Endothelial cell (in vitro differentiated cells): ENCODE results near the gene C14orf119. TPM values are rescaled to one million over a fixed set of nuclear protein-coding genes. Genes with fewer than 3 reads are reported as not detected.
A peak's percentile ranks its signal among the peaks of the same experiment; 100 is the strongest.

ENCODE experiments used
- DNase-seq: peaks from one replicate; pipeline ENCODE4 v3.0.0; 2021; ENCODE audit warnings: low spot score
- H3K27ac Mint-ChIP-seq: one replicate; pipeline ENCODE4 v1.8.0; 2021; ENCODE audit warnings: mixed read lengths, inconsistent platforms; ENCODE audit not compliant: unreplicated experiment
- H3K27me3 Mint-ChIP-seq: one replicate; pipeline ENCODE4 v1.8.0; 2021; ENCODE audit warnings: mild to moderate bottlenecking, moderate library complexity, mixed read lengths, inconsistent platforms; ENCODE audit not compliant: unreplicated experiment
- H3K36me3 Mint-ChIP-seq: one replicate; pipeline ENCODE4 v1.8.0; 2021; ENCODE audit warnings: mild to moderate bottlenecking, low read depth, mixed read lengths, inconsistent platforms; ENCODE audit not compliant: unreplicated experiment
- H3K4me1 Mint-ChIP-seq: one replicate; pipeline ENCODE4 v1.8.0; 2021; ENCODE audit warnings: mild to moderate bottlenecking, mixed read lengths, inconsistent platforms; ENCODE audit not compliant: unreplicated experiment
- H3K4me3 Mint-ChIP-seq: one replicate; pipeline ENCODE4 v1.8.0; 2021; ENCODE audit warnings: mild to moderate bottlenecking, mixed read lengths, inconsistent platforms; ENCODE audit not compliant: unreplicated experiment
- H3K9me3 Mint-ChIP-seq: one replicate; pipeline ENCODE4 v1.8.0; 2021; ENCODE audit warnings: mixed read lengths, inconsistent platforms; ENCODE audit not compliant: unreplicated experiment
- total RNA-seq: library from RNA; stranded (reverse); fragmentation: NEBNext Ultra II Directional; extraction: Animal tissue kit (Norgen Biotek cat#: 25700); gene quantifications from one replicate; pipeline ENCODE4 v1.2.1, GENCODE V29; 2021; ENCODE audit not compliant: unreplicated experiment
- TF ChIP-seq, protein P1 (sequence below): fragments of 200-600 bp; sonication (generic); IDR thresholded peaks from one replicate; pipeline ENCODE4 v1.5.0; 2021; ENCODE audit warnings: antibody characterized with exemption; ENCODE audit not compliant: unreplicated experiment

The C14orf119 gene
- total RNA-seq, 1 donor from 2014 or later = 55.2 TPM

DNA sequence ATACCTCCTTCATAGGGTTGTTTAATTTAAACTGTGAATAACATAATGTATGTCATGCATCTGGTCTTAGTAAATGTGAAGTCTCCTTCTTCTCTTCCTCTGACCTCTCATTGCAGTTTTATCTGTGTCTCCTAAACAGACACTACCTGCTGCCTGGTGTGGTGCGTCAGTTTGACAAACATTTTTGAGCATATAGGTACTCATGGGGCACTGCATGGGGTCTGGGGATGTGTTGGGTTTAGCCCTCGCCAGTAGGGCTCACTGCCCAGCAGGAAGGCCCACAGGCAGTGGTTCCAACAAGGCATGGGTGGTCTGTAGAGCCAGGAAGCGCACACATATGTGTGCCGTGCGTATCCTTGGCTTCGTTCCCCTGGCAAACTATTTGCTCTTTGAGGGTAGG is 26.8 kb downstream of the C14orf119 start:
- H3K36me3 Mint-ChIP-seq = peaks cover 14% of the 10 kb centered on the region
- H3K4me1 Mint-ChIP-seq = peaks cover 50% of the 10 kb centered on the region
- TF ChIP-seq, protein P1, sequence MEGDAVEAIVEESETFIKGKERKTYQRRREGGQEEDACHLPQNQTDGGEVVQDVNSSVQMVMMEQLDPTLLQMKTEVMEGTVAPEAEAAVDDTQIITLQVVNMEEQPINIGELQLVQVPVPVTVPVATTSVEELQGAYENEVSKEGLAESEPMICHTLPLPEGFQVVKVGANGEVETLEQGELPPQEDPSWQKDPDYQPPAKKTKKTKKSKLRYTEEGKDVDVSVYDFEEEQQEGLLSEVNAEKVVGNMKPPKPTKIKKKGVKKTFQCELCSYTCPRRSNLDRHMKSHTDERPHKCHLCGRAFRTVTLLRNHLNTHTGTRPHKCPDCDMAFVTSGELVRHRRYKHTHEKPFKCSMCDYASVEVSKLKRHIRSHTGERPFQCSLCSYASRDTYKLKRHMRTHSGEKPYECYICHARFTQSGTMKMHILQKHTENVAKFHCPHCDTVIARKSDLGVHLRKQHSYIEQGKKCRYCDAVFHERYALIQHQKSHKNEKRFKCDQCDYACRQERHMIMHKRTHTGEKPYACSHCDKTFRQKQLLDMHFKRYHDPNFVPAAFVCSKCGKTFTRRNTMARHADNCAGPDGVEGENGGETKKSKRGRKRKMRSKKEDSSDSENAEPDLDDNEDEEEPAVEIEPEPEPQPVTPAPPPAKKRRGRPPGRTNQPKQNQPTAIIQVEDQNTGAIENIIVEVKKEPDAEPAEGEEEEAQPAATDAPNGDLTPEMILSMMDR = no peak
- H3K4me3 Mint-ChIP-seq = no peak overlapping the region
- DNase-seq = no peak
- H3K27me3 Mint-ChIP-seq = peaks cover 10% of the 10 kb centered on the region
- no peaks in the 10 kb centered on the region for H3K9me3 Mint-ChIP-seq
- H3K27ac Mint-ChIP-seq = no peak overlapping the region

DNA sequence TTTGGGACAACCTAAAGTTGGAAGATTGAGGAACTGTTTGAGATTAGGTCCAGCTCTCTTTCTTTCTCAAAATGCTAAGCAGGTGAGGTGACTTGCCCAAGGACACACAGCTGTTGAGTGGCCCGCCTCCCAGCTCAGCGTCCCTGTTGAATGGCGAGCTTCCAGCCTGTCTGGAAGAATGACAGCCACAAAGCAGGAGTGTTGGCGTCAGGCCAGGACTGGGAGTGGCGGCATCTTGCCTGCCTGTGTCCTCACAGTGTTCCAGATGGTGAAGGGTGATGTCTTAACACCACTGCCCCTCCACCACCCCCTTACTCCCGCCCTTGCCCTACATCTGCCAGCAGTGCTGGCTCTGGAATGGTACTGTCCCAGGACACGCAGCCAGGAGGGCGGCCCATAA is 28.1 kb downstream of the C14orf119 start:
- peaks cover 7% of the 10 kb centered on the region for H3K27me3 Mint-ChIP-seq
- no peaks in the 10 kb centered on the region for H3K9me3 Mint-ChIP-seq
- no peak overlapping the region for H3K27ac Mint-ChIP-seq
- no peak for DNase-seq
- TF ChIP-seq, protein P1 = no peak
- H3K36me3 Mint-ChIP-seq = peaks cover 14% of the 10 kb centered on the region
- no peak overlapping the region for H3K4me3 Mint-ChIP-seq
- H3K4me1 Mint-ChIP-seq = peaks cover 53% of the 10 kb centered on the region

DNA sequence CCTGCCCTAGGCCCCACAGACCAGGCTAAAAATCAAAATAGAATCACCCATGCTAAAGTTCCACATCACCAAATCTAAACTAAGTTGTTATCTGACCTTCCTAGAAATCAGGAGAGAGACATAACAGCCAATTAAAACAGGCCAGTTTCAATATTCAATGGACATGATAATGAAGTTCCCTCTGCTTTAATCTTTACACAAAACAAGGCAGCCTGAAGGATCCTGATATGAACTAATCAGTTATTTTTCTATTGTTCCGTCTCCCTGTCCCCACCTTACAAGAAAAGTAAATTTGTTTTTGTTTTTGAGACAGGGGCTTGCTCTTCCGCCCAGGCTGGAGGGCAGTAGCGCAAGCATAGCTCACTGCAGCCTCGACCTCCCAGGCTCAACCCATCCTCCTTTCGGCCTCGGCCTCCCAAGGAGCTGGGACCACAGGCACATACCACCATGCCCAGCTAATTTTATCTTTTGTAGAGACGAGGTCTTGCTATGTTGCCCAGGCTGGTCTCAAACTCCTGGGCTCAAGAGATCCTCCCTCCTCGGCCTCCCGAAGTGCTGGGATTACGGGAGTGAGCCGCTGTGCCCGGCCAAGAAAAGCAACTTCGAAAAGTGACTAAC is 29.1 kb downstream of the C14orf119 start:
- Mint-ChIP-seq H3K4me3 (no peak overlapping the region), H3K27me3 (peaks cover 7% of the 10 kb centered on the region), H3K4me1 (peaks cover 56% of the 10 kb centered on the region), H3K27ac (no peak overlapping the region), H3K36me3 (peaks cover 20% of the 10 kb centered on the region), H3K9me3 (no peaks in the 10 kb centered on the region)
- TF ChIP-seq, protein P1 = no peak
- no peak for DNase-seq

DNA sequence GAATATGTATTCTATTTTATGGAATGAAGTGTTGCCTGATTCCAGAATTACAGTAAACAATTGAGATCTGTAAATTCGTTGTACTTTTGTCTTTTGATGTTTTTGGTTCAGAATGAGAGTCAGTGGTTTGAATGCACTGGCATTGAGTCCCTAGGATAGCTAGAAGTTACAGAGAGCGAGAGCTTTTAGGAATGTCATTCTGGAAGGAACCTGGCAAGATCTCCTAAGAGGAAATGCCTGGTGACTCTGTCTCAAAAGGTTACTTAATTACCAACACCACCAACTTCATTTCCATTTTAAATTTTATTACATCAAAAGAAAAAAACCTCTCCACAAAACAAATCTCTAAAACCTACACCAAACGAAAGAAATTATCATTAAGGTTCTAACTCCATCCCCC is 29.7 kb downstream of the C14orf119 start:
- H3K4me1 Mint-ChIP-seq = peaks cover 53% of the 10 kb centered on the region
- no peaks in the 10 kb centered on the region for H3K9me3 Mint-ChIP-seq
- H3K4me3 Mint-ChIP-seq = no peak overlapping the region
- DNase-seq = no peak
- TF ChIP-seq, protein P1 = no peak
- peaks cover 20% of the 10 kb centered on the region for H3K36me3 Mint-ChIP-seq
- H3K27me3 Mint-ChIP-seq = peaks cover 7% of the 10 kb centered on the region
- peak overlapping the region; percentile 41 for H3K27ac Mint-ChIP-seq

DNA sequence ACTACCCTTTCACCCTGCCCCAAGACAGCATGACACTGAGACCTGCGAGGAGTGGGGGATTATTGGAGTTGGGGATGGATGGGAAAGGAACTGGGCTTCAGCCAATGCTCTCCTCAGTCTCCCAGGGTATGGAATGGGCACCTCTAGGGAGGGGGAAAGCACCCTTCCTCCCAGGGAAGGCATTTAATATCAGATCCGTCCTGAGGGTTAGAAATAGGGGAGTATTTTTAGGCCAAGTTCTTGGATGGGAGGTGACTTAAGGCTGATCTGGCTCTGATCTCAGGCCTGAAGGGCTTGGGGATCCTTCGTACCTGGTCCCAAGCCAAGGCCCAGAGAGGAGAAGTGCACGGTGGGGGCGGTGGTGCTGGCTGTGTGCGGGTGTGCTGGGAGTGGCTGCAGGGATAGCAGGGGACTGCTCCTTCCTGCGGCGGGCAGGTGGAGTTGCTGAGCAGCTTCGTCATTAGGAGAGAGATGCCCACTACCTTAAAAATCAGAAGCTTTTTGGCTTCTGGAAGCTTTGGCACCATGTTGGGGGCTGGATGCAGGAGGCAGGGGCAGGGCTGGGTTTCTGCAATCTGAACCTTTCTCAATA is 30.7 kb downstream of the C14orf119 start:
- TF ChIP-seq, protein P1 = no peak
- Mint-ChIP-seq H3K36me3 (peaks cover 16% of the 10 kb centered on the region), H3K4me1 (peaks cover 43% of the 10 kb centered on the region), H3K4me3 (no peak overlapping the region), H3K9me3 (no peaks in the 10 kb centered on the region), H3K27ac (peak overlapping the region; percentile 55), H3K27me3 (peaks cover 7% of the 10 kb centered on the region)
- no peak for DNase-seq
